HG03066 (cell line): ENCODE data around the gene GNAI3.
"Not testable (repeated sequence)": the region's sequence is repeated elsewhere in the genome, so short reads cannot be mapped to it uniquely, and the experiment has no call there.

Experiments used
- ATAC-seq: cut with Tn5 transposase; IDR thresholded peaks from one replicate; pipeline ENCODE4 v1.9.1; 2021; ENCODE audit warnings: low read depth; ENCODE audit not compliant: unreplicated experiment

Gene GNAI3

GRCh38 chr1:109657395-109657794 is 109.0 kb downstream of the GNAI3 start:
- ATAC-seq: no peak

- no peak for ATAC-seq
Observed at GRCh38 chr1:109657970-109658369, 109.6 kb downstream of the GNAI3 start.

GRCh38 chr1:109658533-109659042 is 110.2 kb downstream of the GNAI3 start:
- no peak for ATAC-seq

GRCh38 chr1:109659145-109659544 is 110.7 kb downstream of the GNAI3 start:
- no peak for ATAC-seq

- no peak for ATAC-seq
Observed at GRCh38 chr1:109659997-109660690, 111.7 kb downstream of the GNAI3 start.

- not testable (repeated sequence) for ATAC-seq
Observed at GRCh38 chr1:109660691-109661026, 112.2 kb downstream of the GNAI3 start.

- no peak for ATAC-seq
Observed at GRCh38 chr1:109661391-109661790, 113.0 kb downstream of the GNAI3 start.

- ATAC-seq: no peak
Observed at GRCh38 chr1:109664671-109665070, 116.3 kb downstream of the GNAI3 start.

- ATAC-seq: peak; percentile 82
Observed at GRCh38 chr1:109667452-109668122, 119.2 kb downstream of the GNAI3 start, which contains the start of gene GSTM2. Gene GSTM2, plus strand, starts transcription at chr1:109668057. Its CDS starts 59 bp downstream, at chr1:109668116.
